ENCODE results near the gene CNTNAP5.

The CNTNAP5 gene

DNA sequence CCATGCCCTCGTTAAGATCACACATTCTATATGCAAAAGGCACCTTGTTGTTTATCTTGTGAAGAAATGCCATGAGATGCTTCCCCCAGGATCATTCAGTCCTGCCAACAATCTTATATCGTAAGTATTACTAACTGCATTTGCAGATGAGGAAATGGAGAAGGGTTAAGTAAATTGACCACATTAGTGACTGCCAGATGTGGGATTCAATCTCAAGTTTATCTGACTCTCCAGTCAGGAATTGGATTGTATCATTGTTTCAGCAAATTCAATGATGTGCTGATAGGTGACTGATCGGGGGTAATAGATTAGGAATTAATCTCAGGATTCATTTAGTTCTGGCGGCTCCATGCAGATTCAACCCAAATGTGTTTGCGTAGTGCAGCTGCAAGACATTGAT is 106.2 kb downstream of the CNTNAP5 start:
- TF ChIP-seq, protein P1, sequence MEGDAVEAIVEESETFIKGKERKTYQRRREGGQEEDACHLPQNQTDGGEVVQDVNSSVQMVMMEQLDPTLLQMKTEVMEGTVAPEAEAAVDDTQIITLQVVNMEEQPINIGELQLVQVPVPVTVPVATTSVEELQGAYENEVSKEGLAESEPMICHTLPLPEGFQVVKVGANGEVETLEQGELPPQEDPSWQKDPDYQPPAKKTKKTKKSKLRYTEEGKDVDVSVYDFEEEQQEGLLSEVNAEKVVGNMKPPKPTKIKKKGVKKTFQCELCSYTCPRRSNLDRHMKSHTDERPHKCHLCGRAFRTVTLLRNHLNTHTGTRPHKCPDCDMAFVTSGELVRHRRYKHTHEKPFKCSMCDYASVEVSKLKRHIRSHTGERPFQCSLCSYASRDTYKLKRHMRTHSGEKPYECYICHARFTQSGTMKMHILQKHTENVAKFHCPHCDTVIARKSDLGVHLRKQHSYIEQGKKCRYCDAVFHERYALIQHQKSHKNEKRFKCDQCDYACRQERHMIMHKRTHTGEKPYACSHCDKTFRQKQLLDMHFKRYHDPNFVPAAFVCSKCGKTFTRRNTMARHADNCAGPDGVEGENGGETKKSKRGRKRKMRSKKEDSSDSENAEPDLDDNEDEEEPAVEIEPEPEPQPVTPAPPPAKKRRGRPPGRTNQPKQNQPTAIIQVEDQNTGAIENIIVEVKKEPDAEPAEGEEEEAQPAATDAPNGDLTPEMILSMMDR (IDR thresholded peaks at IDR 0.05) = no peak

DNA sequence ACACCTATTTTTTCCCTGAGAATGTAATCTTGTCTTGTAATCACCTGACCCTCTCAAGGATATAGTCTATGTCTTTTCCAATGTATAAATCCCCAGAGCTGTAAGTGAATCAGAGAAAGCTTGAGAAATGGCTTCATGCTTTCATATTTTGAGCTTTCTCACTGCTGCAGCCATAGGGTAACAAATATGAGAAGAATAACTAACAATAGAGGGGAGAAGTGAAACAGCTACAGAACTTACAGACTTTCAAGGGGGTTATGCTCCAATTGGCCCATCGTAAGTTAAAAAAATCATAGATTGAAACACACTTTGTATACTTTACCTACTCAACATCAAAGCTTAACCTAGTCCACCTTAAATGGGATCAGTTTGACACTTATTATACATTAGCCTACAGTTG is 111.0 kb downstream of the CNTNAP5 start:
- TF ChIP-seq, protein P1 (IDR thresholded peaks at IDR 0.05) = no peak

DNA sequence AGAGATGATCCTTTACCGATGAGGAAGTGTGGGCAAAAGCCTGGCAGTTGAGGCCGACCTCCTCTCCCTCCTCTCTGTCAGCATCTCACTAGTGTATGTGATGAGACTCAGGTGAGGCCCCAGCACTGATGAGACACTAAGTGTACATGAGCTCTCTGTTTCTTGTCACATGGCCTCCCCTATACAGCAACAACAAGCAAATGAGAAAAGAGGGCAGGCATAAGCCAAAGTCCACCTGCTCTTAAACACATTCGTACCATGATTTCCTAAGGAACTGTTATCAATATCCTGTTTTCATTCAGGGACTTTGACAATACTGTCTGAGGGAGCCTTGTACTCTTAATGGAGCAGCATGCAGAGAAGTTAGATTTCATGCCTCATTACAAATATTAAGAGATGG is 113.0 kb downstream of the CNTNAP5 start:
- TF ChIP-seq, protein P1 (IDR thresholded peaks at IDR 0.05) = no peak

DNA sequence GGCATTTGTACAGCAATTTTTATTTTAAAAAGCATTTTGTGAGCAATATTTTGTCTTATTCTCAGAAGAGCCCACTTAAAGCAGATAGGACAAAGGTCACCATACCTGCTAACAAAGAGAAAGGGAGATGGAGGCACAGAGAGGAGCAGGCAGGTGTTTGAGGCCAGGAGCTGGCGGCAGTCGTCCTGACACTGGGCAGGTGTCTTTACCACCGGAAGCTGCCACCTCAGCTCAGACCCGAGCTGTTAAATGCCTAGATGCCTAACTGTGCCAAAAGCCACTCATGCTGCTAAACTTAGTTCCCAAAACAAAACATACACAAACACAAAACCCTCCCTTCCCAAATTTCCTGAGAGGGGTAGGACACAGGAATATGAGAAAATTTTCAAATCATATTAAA is 120.9 kb downstream of the CNTNAP5 start:
- TF ChIP-seq, protein P1 (IDR thresholded peaks at IDR 0.05) = no peak

DNA sequence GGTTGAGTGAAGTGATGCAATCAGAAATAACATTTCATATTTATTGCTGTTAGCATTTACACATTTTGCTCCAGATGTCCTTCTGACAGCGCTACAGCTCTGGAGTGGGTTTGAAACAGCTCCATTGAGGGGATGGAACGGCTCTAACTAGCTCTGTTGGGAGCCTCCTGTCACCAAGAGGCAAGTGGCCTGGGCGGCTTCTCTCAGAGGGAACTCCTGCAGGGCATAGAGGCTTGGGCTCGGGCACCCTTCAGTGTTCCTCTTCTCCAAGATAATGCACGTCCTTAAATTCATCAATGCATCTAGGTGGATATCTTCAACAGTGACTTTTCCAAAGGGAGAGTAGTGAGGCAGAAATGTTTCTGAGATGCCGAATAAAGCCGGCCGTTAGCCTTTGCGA is 122.5 kb downstream of the CNTNAP5 start:
- TF ChIP-seq, protein P1 (IDR thresholded peaks at IDR 0.05) = no peak

DNA sequence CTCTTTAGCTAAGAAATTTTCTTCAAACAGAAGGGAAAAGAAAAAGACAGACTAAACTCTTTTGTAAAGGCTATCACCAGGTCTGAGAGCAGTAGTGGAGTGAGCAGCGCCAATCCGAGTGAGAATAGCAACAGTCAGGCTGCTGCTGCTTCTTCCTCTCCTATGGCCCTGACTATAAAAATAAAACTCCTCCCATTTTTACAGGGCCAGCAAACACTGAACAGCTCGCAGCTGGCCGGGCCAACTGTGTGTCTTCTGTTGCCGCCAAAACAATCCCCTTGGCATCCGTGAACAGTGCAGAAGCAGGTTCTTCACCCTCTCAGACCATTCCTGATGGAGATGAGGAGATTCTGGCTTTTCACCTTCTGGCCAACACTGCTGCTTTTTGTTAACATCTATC is 124.5 kb downstream of the CNTNAP5 start:
- TF ChIP-seq, protein P1 (IDR thresholded peaks at IDR 0.05) = no peak

DNA sequence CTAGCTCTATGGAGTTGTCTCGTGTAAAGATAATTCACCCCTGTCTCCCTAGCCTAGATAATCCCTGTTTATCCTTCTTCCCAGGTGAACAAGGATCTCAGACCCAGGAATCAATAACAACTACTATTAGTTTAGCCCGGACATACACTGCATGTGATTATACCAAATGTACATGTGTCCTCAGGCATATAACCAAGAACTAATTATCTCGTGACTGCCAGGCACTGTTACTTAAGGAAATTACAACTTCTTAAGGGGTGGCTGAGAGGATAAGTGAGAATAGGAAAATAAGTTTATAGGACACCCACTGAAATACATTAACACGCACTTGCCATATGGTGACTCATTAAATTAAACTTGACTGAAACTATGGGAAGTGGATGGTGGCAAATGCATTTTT is 126.6 kb downstream of the CNTNAP5 start:
- TF ChIP-seq, protein P1 (IDR thresholded peaks at IDR 0.05) = no peak

DNA sequence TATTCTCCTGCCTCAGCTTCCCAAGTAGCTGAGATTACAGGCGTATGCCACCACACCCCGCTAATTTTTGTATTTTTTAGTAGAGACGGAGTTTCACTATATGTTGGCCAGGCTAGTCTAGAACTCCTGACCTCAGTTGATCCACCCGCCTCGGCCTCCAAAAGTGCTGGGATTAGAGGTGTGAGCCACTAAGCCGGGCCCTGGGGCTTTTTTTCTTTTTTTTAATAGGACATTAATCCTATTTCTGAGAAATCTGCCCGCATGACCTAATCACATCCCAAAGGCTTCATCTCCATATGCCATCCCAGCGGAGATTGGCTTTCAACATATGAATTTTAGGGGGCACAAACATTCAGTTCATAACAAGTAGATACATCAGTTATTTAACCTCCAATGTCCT is 128.6 kb downstream of the CNTNAP5 start:
- TF ChIP-seq, protein P1 (IDR thresholded peaks at IDR 0.05) = no peak
